Effector CD8-positive, alpha-beta T cell (primary cell): ENCODE results near the gene CINP.
"Not testable (repeated sequence)": the region's sequence is repeated elsewhere in the genome, so short reads cannot be mapped to it uniquely, and the experiment has no call there.

Experiments used
- DNase-seq: peaks from one replicate; lab custom pipeline; 2025; lab: John Stamatoyannopoulos, UW

The CINP gene

DNA sequence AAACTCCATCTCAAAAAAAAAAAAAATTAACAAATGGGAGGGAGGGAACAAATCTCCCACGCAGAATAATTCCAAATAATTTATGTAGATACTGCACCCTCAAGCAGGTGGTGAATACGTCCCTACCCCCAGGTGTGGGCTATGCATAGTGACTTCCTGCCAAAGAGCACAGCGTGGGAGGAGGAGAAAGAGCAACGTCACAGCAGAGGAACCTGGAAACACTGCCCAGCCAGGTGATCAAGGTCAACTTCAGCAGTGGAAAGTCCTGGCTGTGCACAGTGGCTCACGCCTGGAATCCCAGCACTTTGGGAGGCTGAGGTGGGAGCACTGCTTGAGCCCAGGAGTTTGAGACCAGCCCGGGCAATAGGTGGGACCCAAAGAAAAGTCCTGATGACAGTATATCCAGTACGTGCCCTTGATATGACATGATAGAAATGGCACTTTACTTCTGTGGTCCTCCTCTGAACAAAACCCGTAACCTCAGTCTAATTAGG lies 9.5 kb downstream of the CINP start:
- no peak for DNase-seq

DNA sequence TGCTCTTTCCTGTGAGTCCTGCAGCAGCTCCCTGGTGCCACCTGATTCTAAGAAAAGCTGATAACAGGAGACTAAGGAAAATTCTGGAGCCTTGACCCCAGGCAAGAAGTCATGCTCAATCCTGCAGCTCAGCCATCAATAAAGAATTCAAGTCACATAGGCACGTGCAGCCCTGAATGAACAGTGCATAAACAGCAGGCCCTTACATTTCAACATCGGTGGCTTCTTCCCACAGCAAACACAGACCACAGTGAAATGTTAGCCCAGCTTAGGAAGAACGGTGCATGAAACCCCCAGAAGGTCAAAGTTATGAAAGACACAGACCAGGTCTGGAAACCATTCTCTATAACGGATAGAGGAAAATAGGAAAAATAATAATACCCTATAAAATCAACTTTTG lies 10.5 kb downstream of the CINP start:
- DNase-seq = no peak

DNA sequence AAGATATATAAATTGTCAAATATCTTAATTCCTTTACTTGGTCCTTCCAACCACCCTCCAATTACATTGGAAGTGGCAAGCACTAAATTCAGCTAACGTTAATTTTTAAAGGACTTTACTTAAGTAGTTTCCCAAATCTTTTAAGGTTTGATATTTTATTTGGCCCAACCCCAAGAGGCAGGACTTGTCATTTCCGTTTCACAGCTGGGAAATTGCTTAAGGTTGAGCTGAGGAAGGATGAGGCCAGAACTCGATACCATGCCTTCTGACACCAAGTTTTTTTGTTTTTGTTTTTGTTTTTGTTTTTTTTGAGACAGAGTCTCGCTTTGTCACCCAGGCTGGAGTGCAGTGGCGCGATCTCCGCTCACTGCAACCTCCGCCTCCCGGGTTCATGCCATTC lies 11.1 kb downstream of the CINP start:
- not testable (repeated sequence) for DNase-seq

DNA sequence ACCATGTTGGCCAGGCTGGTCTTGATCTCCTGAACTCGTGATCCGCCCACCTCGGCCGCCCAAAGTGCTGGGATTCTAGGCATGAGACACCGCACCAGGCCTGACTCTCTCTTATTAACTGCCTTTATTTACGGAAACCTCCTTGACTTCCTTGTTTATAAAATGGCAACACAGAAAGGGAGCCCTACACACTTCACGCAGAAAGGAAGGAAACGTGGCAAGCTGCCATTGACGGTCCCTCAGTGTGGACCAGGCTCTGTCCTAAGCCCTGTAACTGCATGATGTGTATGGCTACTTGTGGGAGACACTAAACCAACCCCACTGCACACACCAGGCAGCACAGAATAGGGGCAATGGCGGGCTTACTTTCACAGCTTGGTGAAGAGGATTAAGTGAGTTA lies 11.7 kb downstream of the CINP start:
- no peak for DNase-seq

DNA sequence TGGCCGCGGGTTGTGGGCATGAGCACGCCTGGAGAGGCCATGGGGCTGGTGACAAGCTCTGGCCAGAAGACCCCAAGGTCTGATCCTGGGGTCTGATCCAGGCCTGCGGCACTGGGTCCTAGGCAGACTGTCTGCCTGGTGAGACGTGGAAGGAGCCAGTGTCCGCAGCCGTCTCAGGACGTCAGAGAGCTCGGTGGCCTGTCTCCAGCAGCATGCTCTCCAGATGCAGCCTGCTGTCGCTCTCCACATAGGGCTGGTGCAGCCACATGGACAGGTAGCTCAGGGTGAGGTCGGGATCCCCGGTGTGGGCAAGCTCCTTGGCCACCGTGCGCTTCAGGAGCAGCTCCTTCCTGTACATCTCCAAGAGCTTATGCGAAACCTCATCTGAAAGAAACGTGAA lies 14.3 kb downstream of the CINP start:
- no peak for DNase-seq

DNA sequence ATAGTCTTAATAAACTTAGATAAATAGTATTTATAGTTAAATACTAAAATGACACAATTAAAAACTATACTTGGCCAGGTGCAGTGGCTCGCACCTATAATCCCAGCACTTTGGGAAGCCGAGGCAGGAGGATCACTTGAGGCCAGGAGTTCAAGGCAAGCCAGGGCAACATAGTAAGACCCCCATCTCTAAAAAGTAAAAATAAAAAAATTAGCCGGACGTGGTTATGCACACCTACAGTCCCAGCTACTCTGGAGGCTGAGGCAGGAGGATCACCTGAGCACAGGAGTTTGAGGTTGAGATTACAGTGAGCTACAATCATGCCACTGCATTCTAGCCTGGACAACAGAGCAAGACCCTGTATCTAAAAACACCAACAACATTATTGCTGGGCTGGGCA lies 16.0 kb downstream of the CINP start:
- no peak for DNase-seq

DNA sequence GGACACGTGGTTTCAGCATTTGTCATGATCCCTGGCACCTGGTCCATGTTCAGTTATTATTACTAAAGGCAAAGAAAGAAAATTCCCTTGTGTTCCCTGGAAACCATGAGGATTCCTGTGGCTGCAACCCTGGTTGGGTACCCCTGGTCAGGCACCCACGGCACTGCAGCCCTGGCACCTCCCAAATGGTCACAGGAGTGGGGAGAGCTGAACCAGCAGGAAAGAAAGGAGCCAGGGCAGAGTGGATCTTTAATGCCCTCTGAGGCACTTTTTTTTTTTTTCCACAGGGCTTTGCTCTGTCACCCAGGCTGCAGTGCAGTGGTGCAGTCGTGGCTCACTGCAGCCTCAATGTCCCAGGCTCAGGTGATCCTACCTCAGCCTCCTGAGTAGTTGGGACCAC lies 17.5 kb downstream of the CINP start:
- no peak for DNase-seq

DNA sequence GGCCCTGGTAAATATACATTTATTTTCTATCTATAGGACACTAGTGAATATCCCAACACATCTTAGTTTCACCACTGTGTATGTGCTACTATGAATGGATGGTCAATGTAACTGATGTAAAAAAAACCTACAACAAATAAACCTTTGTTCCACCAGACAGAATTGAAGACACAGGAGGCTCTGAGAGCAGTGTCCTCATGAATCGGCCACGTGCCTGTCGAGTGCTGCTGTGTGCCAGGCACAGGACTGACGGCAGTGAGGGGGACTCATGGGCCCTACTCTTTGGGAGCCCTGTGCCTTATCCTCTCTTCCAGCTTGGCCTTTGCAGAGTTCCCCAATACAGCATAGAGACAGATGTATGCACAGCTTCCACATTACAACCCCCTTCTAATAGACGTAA lies 18.2 kb downstream of the CINP start:
- no peak for DNase-seq

DNA sequence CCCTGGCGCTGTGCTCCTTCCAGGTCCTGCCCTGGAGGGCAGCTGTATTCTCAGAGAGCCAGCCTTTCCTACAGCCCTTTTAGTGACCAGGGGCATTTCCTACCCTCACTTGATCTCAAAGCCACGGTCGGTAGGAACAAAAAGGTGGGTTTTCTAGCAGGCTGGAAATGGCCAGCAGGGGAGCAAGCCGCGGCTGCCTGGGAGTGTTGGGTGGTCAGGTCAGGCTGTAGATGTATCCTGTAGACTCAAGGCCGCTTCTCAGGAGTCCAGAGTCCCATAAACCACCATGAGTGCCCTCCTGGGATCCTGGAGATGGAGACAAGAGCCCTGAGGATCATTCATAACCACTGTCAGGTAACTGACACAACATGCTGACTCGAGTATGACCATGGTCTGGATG lies 18.6 kb downstream of the CINP start:
- no peak for DNase-seq

DNA sequence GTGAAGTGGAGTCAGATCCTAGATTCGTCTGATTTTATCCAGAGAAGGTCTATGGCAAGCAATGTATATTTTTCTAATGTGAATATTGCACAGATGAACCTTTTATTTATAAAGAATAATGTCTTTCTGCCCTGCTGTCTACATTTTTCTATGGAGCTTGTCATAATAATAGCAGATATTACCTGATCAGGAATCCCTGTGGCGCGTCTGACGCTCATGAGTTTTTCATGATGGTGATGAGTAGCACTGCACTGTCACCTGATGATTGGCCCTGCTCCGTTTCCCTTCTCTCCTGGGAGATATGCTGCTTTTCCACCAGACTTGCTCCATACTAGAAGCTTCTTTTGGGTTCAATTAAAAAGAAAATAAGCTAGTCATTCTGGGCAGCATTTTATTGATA lies 20.5 kb downstream of the CINP start:
- DNase-seq = no peak

DNA sequence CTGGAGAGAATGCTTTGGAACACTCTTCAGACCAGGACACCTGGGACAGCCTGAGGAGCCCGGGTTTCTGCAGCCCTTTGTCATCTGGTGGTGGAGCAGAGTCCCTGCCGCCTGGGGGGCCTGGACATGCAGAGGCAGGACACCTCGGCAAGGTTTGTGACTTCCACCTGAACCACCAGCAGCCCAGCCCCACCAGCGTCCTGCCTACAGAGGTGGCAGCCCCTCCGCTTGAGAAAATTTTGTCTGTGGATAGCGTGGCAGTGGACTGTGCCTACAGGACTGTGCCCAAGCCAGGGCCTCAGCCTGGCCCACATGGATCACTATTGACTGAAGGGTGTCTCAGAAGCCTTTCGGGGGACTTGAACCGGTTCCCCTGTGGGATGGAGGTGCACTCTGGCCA lies 21.1 kb downstream of the CINP start:
- no peak for DNase-seq

DNA sequence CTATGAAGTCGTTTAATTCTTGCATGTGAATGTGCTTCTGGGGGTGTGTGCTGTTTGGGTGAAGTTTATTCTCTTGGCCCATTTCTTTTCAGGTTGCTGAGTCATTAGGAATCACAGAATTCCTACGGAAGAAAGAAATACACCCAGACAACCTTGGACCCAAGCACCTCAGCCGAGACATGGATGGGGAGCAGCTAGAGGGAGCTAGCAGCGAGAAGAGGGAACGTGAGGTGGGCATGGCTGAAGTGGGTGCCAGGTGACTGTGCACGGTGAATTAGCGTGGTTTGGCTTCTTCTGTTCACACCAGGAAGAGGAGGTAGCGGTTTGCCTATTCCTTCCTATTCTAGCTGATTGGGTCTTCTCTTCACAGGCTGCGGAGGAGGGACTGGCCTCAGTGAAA lies 24.0 kb downstream of the CINP start:
- DNase-seq = no peak

DNA sequence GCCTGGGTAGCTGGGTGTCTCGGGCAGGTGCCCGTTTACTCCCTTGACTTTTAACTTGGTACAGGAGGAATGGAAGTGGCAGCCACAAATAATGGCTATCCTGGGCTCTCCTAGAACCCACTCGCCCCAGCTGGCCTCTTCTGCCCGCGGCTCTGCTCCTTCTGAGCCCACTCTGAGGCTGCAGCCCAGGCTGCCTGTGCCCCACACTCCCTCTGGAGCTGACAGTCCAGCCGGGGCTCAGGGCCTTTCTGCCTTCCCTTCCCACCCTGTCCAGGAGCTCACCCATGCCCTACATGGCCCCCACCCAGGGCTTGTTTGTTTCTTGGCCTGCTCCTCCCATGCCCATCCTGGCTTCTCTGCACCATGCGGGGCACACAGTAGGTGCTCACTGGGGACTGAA lies 27.5 kb downstream of the CINP start:
- no peak for DNase-seq

DNA sequence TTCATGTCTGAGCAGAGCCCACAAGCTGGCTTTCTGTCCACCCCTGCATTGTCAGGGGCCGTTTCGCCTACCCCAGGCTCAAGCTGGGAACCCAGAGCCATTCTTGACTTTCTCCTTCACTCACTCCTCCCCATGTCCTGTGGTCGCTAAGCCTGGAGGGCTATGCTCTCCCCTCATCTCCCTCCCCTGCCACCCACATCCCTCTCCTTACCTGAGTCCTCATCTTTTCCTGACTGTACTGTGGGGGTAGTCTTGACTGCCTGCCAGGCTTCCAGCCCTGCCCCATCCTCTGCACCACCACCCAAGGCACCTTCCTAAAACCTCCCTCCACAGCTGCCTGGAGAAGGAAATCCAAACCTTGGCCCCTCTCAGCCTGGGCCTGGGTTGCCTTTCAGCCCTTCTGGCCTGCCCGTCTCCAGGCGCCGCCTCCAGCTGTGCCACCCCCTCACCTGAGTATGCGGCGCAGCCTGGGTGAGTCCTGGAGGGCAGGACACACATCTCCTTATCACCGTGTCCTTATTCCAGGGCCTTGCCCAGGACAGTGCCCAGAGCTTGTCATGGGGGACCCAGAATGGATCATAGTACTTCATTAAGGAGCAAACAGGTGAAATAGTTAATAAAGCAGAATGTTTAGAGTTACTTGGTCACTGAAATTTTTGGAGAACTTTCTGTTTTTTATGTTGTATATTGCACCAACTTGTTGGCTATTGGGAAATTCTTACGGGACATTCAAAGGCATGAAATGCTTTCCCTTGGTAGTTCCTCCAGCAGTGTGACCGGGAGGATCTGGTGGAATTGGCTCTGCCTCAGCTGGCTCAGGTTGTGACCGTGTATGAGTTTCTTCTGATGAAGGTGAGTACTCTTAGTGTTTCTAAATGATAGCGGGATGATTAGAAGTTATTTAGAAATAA lies 28.6 kb downstream of the CINP start:
- DNase-seq = no peak

DNA sequence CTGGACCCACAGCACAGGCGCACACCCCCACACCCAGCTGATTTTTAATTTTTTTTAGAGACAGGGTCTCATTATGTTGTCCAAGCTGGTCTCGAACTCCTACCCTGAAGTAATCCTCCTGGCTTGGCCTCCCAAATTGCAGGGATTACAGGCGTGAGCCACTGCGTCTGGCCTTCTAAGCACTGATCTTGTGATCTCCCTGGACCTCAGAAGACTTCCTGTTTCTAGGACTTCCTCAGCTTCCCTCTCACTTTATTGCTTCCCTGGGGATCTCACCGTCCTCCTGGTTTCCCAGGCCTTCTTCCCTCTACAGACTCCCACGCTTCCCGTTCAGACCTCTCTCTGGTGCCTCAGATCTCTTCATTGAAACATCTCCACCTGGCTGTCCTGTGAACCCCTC lies 29.3 kb downstream of the CINP start:
- DNase-seq = no peak

DNA sequence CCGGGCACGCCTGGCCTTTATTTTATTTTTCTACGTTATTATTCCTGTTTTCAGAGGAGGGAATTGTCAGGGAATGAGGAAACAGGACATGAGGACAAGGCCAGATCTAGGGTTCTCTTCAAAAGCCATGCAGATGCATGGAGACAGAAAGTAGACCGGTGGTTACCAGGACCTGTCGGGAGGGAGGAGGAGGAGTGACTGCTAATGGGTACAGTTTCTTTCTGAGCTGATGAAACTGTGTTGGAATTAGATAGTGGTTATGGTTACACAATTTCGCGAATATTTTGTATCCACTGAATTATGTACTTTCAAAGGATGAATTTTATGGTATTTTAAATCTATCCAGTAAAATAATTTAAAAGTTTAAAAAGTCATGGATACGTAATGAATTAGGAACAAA lies 31.9 kb downstream of the CINP start:
- no peak for DNase-seq

DNA sequence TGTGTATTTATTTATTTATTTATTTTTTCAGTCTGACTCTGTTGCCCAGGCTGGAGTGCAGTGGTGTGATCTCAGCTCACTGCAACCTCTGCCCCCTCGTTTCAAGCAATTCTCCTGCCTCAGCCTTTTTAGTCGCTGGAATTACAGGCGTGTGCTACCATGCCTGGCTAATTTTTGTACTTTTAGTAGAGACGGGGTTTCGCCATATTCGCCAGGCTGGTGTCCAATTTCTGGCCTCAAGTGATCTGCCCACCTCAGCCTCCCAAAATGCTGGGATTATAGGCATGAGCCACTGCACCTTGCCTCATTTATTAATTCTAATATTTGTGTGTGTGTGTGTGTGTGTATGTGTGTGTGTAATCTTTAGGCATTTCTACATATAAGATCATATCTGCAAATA lies 33.3 kb downstream of the CINP start:
- DNase-seq = not testable (repeated sequence)

DNA sequence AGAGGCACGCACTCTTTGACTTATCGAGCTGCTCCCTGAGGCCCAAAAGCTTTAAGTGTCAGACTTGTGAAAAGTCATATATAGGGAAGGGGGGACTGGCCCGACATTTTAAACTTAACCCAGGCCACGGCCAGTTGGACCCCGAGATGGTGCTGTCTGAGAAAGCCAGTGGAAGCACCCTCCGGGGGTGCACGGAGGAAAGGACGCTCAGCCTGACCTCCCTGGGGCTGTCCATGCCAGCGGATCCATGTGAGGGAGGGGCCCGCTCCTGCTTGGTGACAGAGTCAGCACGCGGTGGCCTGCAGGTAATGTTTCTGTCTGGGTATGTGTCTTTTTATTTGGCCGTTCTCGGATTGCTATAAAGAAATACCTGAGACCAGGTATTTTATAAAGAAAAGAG lies 36.1 kb downstream of the CINP start:
- DNase-seq = no peak

DNA sequence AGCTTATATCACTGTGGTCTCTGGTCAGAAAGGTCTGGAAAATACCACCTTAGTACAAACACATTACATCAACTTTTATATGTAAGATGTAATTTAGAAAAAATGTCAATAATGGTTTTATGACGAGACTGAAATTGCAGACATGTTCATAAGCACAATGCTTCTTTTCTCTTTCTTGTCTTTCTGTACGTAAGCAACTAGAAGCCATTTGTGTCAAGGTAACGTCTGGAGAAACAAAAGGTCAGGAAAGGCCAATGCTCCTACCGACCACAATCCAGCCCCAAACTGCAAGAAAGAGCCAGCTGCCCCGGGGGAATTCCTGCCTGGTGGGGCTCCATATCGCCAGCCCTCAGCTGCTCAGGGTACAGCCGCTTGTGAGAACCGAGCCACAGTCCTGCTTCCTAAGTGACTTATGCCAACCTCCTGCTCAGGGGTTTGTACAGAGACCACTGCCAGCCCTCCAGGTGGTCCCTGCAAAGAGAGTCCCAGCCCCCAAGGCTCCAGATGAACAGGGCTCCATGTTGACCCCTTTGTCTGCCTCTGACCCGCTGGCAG lies 36.8 kb downstream of the CINP start:
- DNase-seq = no peak

DNA sequence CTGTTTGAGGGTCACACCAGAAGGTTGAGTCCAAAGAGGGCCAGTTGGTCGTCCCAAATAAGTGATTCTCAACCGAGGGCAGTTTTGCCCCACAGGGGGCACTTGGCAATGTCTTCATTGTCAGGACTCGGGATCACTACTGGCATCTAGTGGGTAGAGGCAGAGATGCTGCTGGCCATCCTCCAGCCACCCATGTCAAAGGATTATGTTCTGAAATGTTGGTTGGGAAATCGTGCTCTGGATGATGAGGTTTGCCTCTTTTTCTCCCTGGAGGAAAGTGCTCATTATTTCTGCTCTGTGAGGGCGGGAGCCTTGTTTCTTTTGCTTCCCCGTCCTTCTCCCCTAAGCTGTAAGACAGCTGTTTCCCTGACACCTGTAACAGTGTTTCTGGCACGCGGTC lies 39.6 kb downstream of the CINP start:
- DNase-seq = no peak

DNA sequence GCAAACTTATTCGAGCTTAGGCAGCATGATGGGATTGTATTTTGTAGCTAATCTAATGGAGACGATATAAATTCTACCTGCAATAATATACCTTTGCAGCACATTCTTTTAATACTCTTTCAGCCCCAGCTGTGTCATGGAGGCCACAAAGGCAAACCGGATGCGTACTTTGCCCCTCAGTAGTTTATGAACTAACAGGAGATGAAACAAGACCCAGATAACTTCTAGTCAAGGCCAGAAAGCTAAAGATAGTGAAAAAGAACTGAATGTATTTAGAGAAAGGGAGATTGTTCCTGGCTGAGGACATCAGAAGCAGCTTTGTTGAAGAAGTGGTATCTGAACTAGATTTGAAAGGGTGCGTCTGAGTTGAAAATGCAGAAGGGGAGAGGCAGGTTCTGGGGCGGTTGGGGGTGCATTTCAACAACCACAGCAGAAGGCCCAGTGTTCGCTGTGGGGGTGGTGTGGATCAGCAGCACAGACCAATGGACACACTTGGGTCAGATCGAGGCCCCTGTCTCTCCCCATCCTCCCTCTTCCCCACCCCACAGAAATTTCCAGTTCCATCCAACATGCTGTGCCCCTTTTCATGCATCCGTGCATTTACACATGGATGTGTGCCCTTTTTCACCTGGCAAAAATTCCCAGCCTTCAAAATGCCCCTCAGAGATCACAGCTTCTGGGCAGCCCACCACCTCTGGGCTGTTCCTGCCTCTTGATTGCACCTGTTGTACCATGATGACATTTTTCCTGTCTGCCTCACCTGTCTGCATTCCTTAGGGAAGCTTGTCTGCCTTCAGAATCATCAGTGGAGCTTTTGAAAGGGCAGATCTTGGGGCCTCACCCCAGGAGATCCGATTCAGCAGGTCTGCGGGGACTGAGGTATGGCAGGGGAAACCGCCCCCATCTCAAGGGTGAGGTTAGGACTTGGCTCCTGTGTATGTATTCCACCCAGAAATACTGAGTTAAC lies 41.0 kb downstream of the CINP start:
- DNase-seq = no peak

DNA sequence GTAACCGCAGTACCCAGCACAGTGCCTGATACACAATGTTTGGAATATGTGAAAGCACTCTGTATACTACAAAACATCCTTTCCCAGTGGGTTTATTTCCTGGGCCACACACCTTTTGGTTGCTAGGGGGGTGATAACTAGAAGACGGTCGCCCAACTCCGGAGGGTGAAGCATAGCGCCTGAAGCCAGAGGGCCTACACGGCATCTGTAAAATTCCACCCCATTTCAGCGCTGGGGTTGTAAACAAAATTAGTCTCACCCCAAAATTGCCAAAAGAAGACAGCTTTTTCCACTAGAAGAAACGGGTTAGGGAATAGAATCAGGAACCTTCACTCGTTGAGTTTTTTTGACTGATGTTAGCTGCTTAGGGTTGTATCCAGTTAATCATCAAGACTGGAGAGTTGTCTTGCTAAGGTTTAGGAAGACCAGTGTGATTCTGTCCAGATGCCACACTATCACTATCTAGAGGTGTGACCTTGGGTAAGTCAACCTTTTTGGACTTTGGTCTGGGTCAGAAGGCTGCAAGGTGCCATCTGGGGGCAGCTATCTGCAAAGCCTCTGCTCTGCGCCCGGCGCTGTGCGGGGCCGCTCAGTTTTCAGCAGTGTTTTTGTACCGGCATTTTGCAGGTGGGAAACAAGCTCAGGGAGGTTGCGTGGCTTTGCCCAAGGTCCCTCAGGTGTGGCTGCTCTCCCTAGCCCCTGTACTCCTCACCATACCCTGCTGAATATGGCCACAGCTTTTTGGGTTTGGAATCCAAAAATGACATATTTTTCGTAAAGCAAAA lies 41.8 kb downstream of the CINP start:
- no peak for DNase-seq
